Heart right ventricle (tissue), 16 donors: ENCODE measurements around the gene HGFAC. TPM values are rescaled to one million over a fixed set of nuclear protein-coding genes. Genes with fewer than 3 reads are reported as not detected.

Experiments
- ATAC-seq, 8 donors: fragments of 200-7000 bp; cut with Tn5 transposase; one replicate each; pipeline ENCODE4 v1.9.1; 2020; ENCODE audit warnings: mild to moderate bottlenecking in 8 of 8, moderate library complexity in 8 of 8, moderate number of reproducible peaks in 1 of 8
- DNase-seq, 2 donors: peaks; one replicate each; pipeline ENCODE4 v3.0.0-alpha.2; 2020
- H3K27ac ChIP-seq, 10 donors: fragments of 200-600 bp; sonication (generic) in 2 of 10; one replicate each; pipeline versions ENCODE4 v1.5.0 to v1.8.0; 2020 to 2022; ENCODE audit warnings: mild to moderate bottlenecking in 3 of 10
- H3K27me3 ChIP-seq, 7 donors: fragments of 200-600 bp; one replicate each; pipeline ENCODE4 v1.8.0; 2021 to 2022; ENCODE audit warnings: mild to moderate bottlenecking in 2 of 7
- H3K36me3 ChIP-seq, 9 donors: fragments of 200-600 bp; sonication (generic) in 1 of 9; one replicate each; pipeline versions ENCODE4 v1.5.0 to v1.8.0; 2020 to 2022; ENCODE audit warnings: mild to moderate bottlenecking in 2 of 9
- H3K4me1 ChIP-seq, 9 donors: fragments of 200-600 bp; sonication (generic) in 1 of 9; one replicate each; pipeline versions ENCODE4 v1.5.0 to v1.8.0; 2020 to 2022; ENCODE audit warnings: mild to moderate bottlenecking in 4 of 9
- H3K4me3 ChIP-seq, 10 donors: fragments of 200-600 bp; sonication (generic) in 2 of 10; one replicate each; pipeline versions ENCODE4 v1.5.0 to v1.8.0; 2020 to 2022; ENCODE audit warnings: mild to moderate bottlenecking in 7 of 10, moderate library complexity in 2 of 10
- H3K9me3 ChIP-seq, 11 donors: fragments of 200-600 bp in 10 of 11; sonication (generic) in 2 of 11; one replicate each; pipeline versions ENCODE4 v1.5.0 to v1.8.0; 2013 to 2022; ENCODE audit warnings: mild to moderate bottlenecking in 2 of 11, control low read depth in 1 of 11, moderate library complexity in 1 of 11
- CTCF ChIP-seq, 9 donors: fragments of 200-600 bp; sonication (generic) in 2 of 9; IDR thresholded peaks; one replicate each; pipeline versions ENCODE4 v1.5.0 to v1.8.0; 2021 to 2022; ENCODE audit warnings: antibody characterized with exemption in 9 of 9, mild to moderate bottlenecking in 5 of 9, moderate library complexity in 1 of 9
- WGBS, 2 donors: extraction: QIAGEN DNeasy Blood & Tissue Kit; methylation state at CpG; one replicate each; pipeline ENCODE4 v1.1.7; 2013; ENCODE audit warnings: inconsistent platforms in 1 of 2; 5-methylcytosine and 5-hydroxymethylcytosine counted together
- intact Hi-C, 10 donors: fragments of 100-400 bp; cut with DNase I; formaldehyde crosslinking; loops; one replicate each; pipeline versions ENCODE4 v1.11.1 to v1.14.2; 2022
- polyA plus RNA-seq, 2 donors: library from polyadenylated mRNA; stranded (reverse); fragments of 200-250 nt; gene quantifications; one replicate each; pipeline ENCODE4 v1.2.3, GENCODE V29; 2013
- total RNA-seq, 10 donors: library from RNA; stranded (reverse); fragmentation: NEBNext Ultra II Directional in 3 of 10; extraction: Animal tissue kit (Norgen Biotek cat#: 25700) in 3 of 10; gene quantifications; one replicate each; pipeline versions ENCODE4 v1.2.1 to v1.2.4, GENCODE V29; 2021 to 2023
- donor health status: Arrhythmogenic right ventricular cardiomyopathy.
- donor health status: ischemic (EF 13 %, LVEDD 7.1; RV severe dilation, severe dysfunction).
- donor health status: healthy with polysubstance abuse.
- donor health status: DM: no; HTN: yes; CAD: no.
- donor health status: DM: no; HTN: no; CAD: no.
- donor health status: ischemic (EF 25% LVEDD 6.9; RV normal size, moderate dysfunction).
- donor health status: ischemic (EF 25% LVEDD 5.7; RV mildly dilated, moderate dysfunction).
- donor health status: healthy.
- donor health status: DM: yes; HTN: yes; CAD: no.
- donor health status: Ischemic cardiomyopathy.
- donor health status: ischemic (EF 35%, LVEDD 5.7; RV mildly dilated, moderate dysfunction).
- donor health status: nonischemic (EF 11% LVEDD 7.7; RV severe dilation, severe dysfunction).
- donor health status: DM: yes; HTN: yes; CAD: no.
- donor health status: PGD.
- donor health status: ischemic (EF 29% LVEDD 5.4; RV normal size, mild dysfunction).
- donor health status: nonischemic (EF 23%, LVEDD 6.1; RV moderate dilation, normal function).

The HGFAC gene
- total and polyA plus RNA-seq, 12 donors: 0.15 to 1.1 (median 0.45) TPM; not detected in 4

GRCh38 chr4:3424522-3425095 is 17.2 kb upstream of the HGFAC start:
- Histone ChIP-seq H3K27ac (no peak overlapping the region), H3K36me3 (peaks cover 0 to 88% (median 7%) of the 10 kb centered on the region in 9 donors)
- intact Hi-C loops: no loop called here

GRCh38 chr4:3426465-3427133 is 15.2 kb upstream of the HGFAC start:
- DNase-seq: no peak
- WGBS, 2 donors: 93 to 94% methylated on average over 24 of the region's 24 CpGs
- H3K4me3 ChIP-seq: no peak overlapping the region
- no peaks in the 10 kb centered on the region for H3K9me3 ChIP-seq
- ATAC-seq: no peak
- H3K4me1 ChIP-seq: no peaks in the 10 kb centered on the region
- no peak overlapping the region for H3K27ac ChIP-seq
- intact Hi-C loops: no loop called here
- no peak for TF ChIP-seq CTCF (IDR thresholded peaks at IDR 0.05)
- H3K27me3 ChIP-seq: no peaks in the 10 kb centered on the region
- H3K36me3 ChIP-seq: peaks cover 0 to 91% (median 14%) of the 10 kb centered on the region in 9 donors

More at GRCh38 chr4:3424522-3425095, 17.2 kb upstream of the HGFAC start:
- Histone ChIP-seq H3K4me1 (no peaks in the 10 kb centered on the region), H3K4me3 (no peak overlapping the region), H3K27me3 (no peaks in the 10 kb centered on the region), H3K9me3 (no peaks in the 10 kb centered on the region)
- ATAC-seq (no peak), DNase-seq (no peak)
- 96 to 98% methylated on average over 20 of the region's 20 CpGs for WGBS, 2 donors
- no peak for TF ChIP-seq CTCF (IDR thresholded peaks at IDR 0.05)

- no peak for TF ChIP-seq CTCF (IDR thresholded peaks at IDR 0.05)
- Histone ChIP-seq H3K4me1 (no peaks in the 10 kb centered on the region), H3K27ac (no peak overlapping the region), H3K4me3 (no peak overlapping the region), H3K36me3 (peaks cover 0 to 90% (median 14%) of the 10 kb centered on the region in 9 donors), H3K9me3 (no peaks in the 10 kb centered on the region), H3K27me3 (no peaks in the 10 kb centered on the region)
- 96 to 97% methylated on average over 9 of the region's 9 CpGs for WGBS, 2 donors
- DNase-seq (no peak), ATAC-seq (no peak)
- intact Hi-C loops: no loop called here
Observed at GRCh38 chr4:3427134-3427476, 14.7 kb upstream of the HGFAC start.

- no peak overlapping the region for H3K4me3 ChIP-seq
- H3K36me3 ChIP-seq: peaks cover 0 to 86% (median 14%) of the 10 kb centered on the region in 9 donors
- no peak overlapping the region for H3K27ac ChIP-seq
- TF ChIP-seq CTCF (IDR thresholded peaks at IDR 0.05): no peak
- WGBS, 2 donors: 94% methylated on average over 17 of the region's 17 CpGs
- intact Hi-C loops: no loop called here
- no peak for ATAC-seq
- no peaks in the 10 kb centered on the region for H3K27me3 ChIP-seq
- no peaks in the 10 kb centered on the region for H3K9me3 ChIP-seq
- no peak for DNase-seq
- H3K4me1 ChIP-seq: no peaks in the 10 kb centered on the region
Observed at GRCh38 chr4:3427706-3428446, 13.9 kb upstream of the HGFAC start.
